ENCODE data around the gene NUMA1. TPM values are rescaled to one million over a fixed set of nuclear protein-coding genes. Genes with fewer than 3 reads are reported as not detected.

The NUMA1 gene
- 207 TPM for total RNA-seq (ENCODE audit: unreplicated experiment)
- long read RNA-seq, partial matches to known transcripts = 5 of 7 reads
- long read RNA-seq, other reads (novel, unspliced or antisense) = 1 of 7 reads

- H3K27ac Mint-ChIP-seq (ENCODE audit: unreplicated experiment) = peak within 1 kb of the TSS; percentile 83
- H3K27me3 Mint-ChIP-seq (ENCODE audit: unreplicated experiment) = peaks cover 5% of the 10 kb centered on the region
- peaks cover 9% of the 10 kb centered on the region for H3K9me3 Mint-ChIP-seq (ENCODE audit: unreplicated experiment)
Observed at GRCh38 chr11:72080326-72081183, at the start of gene NUMA1, which contains the start of gene LRRC51. NUMA1 (minus strand) TSS chr11:72080542; CDS start chr11:72035943, 44,599 bp downstream. LRRC51 (plus strand) TSS chr11:72080850; CDS start chr11:72089084, 8,234 bp downstream.

GRCh38 chr11:72129381-72129780, 49.0 kb upstream of the NUMA1 start:
- Mint-ChIP-seq H3K4me1 (ENCODE audit: low read depth, unreplicated experiment) (no peaks in the 10 kb centered on the region), H3K4me3 (ENCODE audit: unreplicated experiment) (no peak overlapping the region), H3K27me3 (ENCODE audit: unreplicated experiment) (peaks cover 6% of the 10 kb centered on the region), H3K9me3 (ENCODE audit: unreplicated experiment) (peaks cover 3% of the 10 kb centered on the region), H3K27ac (ENCODE audit: unreplicated experiment) (no peak overlapping the region), H3K36me3 (ENCODE audit: unreplicated experiment) (peaks cover 19% of the 10 kb centered on the region)
- DNase-seq = no peak
- no peak for TF ChIP-seq CTCF (IDR thresholded peaks at IDR 0.05; ENCODE audit: partially characterized antibody, unreplicated experiment)

More at GRCh38 chr11:72080326-72081183, at the start of gene NUMA1, which contains the start of gene LRRC51:
- no peak for TF ChIP-seq CTCF (IDR thresholded peaks at IDR 0.05; ENCODE audit: partially characterized antibody, unreplicated experiment)
- peak; percentile 96 for DNase-seq
- Mint-ChIP-seq H3K4me3 (ENCODE audit: unreplicated experiment) (peak within 1 kb of the TSS; percentile 89), H3K36me3 (ENCODE audit: unreplicated experiment) (no peaks in the 10 kb centered on the region), H3K4me1 (ENCODE audit: low read depth, unreplicated experiment) (peaks cover 11% of the 10 kb centered on the region)

GRCh38 chr11:72127923-72128322, 47.6 kb upstream of the NUMA1 start:
- Mint-ChIP-seq H3K27ac (ENCODE audit: unreplicated experiment) (no peak overlapping the region), H3K4me3 (ENCODE audit: unreplicated experiment) (no peak overlapping the region), H3K27me3 (ENCODE audit: unreplicated experiment) (peaks cover 9% of the 10 kb centered on the region), H3K36me3 (ENCODE audit: unreplicated experiment) (peaks cover 22% of the 10 kb centered on the region), H3K4me1 (ENCODE audit: low read depth, unreplicated experiment) (no peaks in the 10 kb centered on the region), H3K9me3 (ENCODE audit: unreplicated experiment) (peaks cover 3% of the 10 kb centered on the region)
- no peak for TF ChIP-seq CTCF (IDR thresholded peaks at IDR 0.05; ENCODE audit: partially characterized antibody, unreplicated experiment)
- no peak for DNase-seq

GRCh38 chr11:72125956-72126355, 45.6 kb upstream of the NUMA1 start:
- TF ChIP-seq CTCF (IDR thresholded peaks at IDR 0.05; ENCODE audit: partially characterized antibody, unreplicated experiment) = no peak
- no peak overlapping the region for H3K4me3 Mint-ChIP-seq (ENCODE audit: unreplicated experiment)
- peaks cover 9% of the 10 kb centered on the region for H3K27me3 Mint-ChIP-seq (ENCODE audit: unreplicated experiment)
- no peak overlapping the region for H3K27ac Mint-ChIP-seq (ENCODE audit: unreplicated experiment)
- no peak for DNase-seq
- H3K36me3 Mint-ChIP-seq (ENCODE audit: unreplicated experiment) = peaks cover 24% of the 10 kb centered on the region
- H3K9me3 Mint-ChIP-seq (ENCODE audit: unreplicated experiment) = peaks cover 3% of the 10 kb centered on the region
- H3K4me1 Mint-ChIP-seq (ENCODE audit: low read depth, unreplicated experiment) = no peaks in the 10 kb centered on the region

GRCh38 chr11:72124046-72124445, 43.7 kb upstream of the NUMA1 start:
- no peak overlapping the region for H3K27ac Mint-ChIP-seq (ENCODE audit: unreplicated experiment)
- H3K36me3 Mint-ChIP-seq (ENCODE audit: unreplicated experiment) = peaks cover 22% of the 10 kb centered on the region
- H3K9me3 Mint-ChIP-seq (ENCODE audit: unreplicated experiment) = peaks cover 3% of the 10 kb centered on the region
- TF ChIP-seq CTCF (IDR thresholded peaks at IDR 0.05; ENCODE audit: partially characterized antibody, unreplicated experiment) = no peak
- H3K27me3 Mint-ChIP-seq (ENCODE audit: unreplicated experiment) = peaks cover 7% of the 10 kb centered on the region
- no peak overlapping the region for H3K4me3 Mint-ChIP-seq (ENCODE audit: unreplicated experiment)
- no peak for DNase-seq
- no peaks in the 10 kb centered on the region for H3K4me1 Mint-ChIP-seq (ENCODE audit: low read depth, unreplicated experiment)

Measured in glutamatergic neuron (in vitro differentiated cells).